Left forelimb (tissue), 1 donor: ENCODE results near the gene JPH4.

Experiments used
- DNase-seq: peaks from one replicate; pipeline ENCODE4 v3.0.0-alpha.2; 2018; ENCODE audit warnings: low spot score

JPH4 gene

DNA sequence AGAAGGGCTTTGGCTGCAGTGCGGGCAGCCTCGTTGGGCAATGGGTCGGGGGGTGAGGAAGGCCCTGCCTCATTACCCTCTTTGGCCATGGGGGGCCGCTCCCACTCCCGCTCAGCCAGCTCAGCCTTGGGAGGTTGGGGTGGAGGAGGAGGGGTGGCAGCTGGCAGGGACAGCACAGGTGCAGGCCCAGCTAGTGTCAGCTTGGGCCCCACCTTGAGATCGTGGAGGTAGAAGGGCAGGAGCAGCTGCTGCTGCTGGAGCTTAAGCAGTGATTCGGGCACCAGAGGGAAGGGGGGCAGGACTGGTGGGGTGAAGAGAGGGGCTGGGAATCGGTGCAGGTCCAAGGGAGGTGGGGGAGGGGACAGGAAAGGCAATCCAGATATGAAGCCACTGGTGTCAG lies 53.0 kb downstream of the JPH4 start:
- no peak for DNase-seq

DNA sequence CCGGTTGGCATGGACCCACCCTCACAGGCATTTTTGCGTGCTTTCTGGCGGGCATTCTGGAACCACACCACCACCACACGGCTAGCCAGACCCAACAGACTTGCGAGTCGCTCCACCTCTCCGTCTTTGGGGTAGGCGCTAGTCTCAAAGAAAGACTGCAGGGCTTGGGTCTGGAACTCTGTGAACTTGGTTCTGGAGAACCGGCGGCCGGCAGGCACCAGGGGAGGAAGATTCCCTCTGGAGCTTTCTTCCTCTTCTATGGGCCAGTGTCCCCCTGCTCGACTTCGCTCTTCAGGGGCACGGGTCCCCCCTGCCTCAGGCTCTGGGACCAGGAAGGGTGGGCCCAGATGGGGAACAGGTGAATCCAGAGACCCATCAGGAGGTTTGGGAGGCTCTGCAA lies 53.6 kb downstream of the JPH4 start:
- DNase-seq = no peak

DNA sequence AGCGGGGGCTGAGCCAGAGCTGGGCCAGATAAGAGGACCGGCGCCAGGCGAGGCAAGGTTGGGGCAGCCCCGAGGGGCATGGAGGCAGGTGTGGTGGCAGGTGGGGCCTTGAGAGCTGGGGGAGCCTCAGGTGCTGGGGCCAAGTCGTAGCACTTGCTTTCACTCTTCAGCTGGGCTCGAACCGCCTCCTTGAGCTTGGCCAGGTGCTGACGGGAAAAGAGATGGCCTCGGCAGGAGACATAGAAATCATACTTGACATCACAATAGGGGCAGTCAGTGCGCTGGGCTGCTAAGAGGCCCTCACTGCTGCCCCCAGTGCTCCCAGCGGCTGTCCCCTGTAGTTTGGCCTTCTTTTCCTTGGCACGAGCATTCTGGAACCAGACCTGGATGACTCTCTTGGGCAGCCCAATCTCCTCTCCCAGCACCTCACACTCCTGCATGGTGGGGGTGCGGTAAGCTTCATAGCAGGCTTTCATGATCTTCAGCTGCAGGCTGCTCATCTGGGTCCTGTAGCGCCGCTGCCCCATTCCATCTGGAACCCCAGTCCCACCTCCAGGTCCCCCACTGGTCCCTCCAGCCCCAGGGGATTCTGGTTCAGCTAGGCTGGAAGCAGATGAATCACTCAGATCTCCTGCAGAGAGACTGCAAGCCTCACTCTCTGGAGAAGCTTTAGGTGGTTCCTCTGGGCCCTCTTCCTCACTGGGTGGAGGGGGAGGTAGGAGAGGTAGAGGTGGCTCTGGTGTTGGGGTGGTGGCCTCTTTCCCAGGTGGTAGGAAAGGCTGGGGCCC lies 55.2 kb downstream of the JPH4 start:
- no peak for DNase-seq

DNA sequence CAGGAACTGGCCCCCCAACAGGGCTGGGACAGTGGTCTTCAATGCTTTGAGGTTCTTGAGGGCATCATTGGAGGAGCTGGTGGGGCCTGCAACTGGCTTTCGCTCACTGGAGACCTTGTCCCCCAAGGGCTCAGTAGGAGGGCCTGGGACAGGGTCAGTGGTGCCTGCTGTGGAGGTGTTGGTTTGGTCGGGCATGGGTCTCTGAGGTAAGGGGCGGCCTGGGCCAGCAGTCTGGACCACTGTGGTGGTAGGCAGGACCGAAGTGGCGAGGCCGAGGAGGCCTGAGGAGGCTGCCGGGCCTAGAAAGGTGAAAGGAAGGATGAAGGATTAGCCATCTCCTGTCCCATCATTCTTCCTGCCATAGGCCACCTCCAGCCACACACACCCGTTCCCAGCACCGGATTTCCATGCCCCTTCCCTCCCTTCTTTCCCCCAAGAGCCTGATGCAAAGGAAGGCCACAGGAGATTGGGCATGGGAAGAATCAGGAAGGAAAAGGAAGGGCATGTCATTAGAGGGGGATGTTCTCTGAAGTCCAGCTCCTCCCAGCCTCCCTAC lies 55.9 kb downstream of the JPH4 start:
- no peak for DNase-seq

DNA sequence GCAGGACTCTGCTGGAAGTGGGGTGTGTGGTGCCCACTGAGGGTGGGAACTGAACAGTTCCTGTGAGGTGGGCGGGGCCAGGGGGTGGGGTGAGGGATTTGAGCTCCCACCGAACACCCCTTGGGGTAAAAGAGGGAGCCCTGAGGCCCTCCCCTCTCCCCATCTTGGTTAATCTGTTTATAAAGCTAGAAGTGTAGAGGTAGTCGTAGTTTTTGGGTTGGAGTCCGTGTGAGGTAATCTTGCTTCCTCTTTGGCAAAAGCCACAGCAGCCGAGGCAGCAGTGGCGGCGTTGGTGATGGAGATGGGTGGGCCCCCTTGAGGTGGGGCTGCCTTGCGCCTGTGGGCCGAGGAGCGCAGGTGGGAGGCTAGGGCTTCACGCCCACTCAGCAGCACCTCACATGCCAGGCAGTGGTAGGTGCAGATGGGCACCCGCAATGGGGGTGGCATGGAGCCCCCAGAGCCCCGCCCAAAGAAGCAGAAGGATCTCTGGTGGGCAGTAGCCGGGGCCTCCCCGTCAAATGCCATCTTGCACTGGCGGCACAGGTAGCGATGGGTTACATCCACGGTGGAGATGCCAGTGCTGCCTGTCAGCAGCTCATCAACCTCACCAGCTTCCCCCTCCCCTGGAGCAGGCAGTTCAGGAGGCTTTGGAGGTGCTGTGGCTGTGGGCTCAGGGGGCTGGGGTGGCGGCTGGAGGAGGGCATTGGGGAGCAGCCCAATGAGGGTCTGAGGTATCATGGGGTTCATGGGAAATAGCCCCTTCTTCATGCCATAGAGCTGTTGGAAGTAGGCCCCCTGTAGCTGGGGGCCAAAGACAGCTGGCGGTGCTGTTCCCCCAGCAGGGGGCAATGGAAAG lies 56.6 kb downstream of the JPH4 start:
- DNase-seq = no peak

DNA sequence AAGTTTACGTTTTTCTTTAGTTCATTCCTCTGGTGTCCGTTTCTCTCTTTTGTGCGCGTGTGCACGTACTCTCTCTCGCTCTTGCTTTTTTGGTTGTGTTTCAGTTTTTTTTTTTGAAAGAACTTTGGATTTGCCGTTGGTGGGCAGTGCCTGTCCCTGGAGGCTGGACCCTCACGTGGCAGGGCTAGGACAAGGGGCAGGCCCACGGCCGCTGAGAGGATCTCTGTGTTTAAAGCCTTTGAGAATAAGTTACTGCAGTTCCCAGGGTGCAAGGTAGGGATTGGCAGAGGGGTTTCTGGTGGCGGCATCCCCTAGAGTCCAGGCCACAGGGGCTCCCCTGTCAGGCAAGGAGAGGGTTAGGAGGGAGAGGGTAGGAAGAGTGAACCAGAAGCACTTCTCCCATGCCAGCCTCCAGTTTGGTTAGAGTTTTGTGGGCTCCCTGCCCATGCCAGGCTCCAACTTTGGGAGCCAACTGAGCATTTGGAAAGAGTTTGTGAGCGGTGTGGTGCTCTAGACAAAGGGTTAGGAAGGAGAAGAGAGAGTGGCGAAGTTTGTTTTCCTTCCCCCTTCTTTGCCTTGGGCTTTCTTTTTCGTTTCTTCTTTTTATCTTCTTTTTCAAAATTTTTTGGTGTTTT lies 57.6 kb downstream of the JPH4 start:
- DNase-seq = no peak

DNA sequence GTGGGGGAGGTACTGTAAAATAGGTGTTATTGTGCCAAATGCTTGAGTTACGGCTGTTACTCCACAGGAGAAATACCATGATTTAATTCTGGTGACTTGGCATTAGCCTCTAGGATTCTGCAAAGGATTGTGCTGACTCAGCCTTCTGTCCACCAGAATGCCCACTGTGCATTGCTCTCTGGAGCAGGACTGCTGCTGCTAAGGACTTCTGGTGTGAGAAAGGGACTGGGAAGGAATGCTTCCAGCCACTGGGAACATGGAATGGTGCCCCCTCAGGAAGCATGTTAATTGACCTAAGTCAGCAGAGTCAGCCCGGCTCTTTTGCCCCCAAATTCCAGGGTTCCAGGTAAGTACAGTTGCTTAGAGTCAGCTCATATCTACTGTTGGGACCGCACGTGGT lies 59.9 kb downstream of the JPH4 start:
- DNase-seq = no peak
